Measurements from ENCODE around the gene FBXO4.

Gene FBXO4

GRCh38 chr5:41924872-41925554 lies at the start of gene FBXO4:
FBXO4 (plus strand) TSS chr5:41925281; CDS start chr5:41925310, 29 bp downstream.
- peak in 57 of 58 donors; percentile 4 to 86 (median 73) for DNase-seq

GRCh38 chr5:41876678-41877077 lies 48.4 kb upstream of the FBXO4 start:
- DNase-seq: no peak

GRCh38 chr5:41877408-41877807 lies 47.7 kb upstream of the FBXO4 start:
- no peak for DNase-seq

GRCh38 chr5:41878173-41878572 lies 46.9 kb upstream of the FBXO4 start:
- DNase-seq: no peak

- DNase-seq: no peak
These were observed 46.2 kb upstream of the FBXO4 start for GRCh38 chr5:41878643-41879478.

GRCh38 chr5:41882765-41883164 lies 42.3 kb upstream of the FBXO4 start:
- DNase-seq: no peak

- DNase-seq: no peak
These were observed 41.8 kb upstream of the FBXO4 start for GRCh38 chr5:41883243-41883642.

GRCh38 chr5:41883936-41884335 lies 41.1 kb upstream of the FBXO4 start:
- no peak for DNase-seq

- no peak for DNase-seq
These were observed 39.8 kb upstream of the FBXO4 start for GRCh38 chr5:41885286-41885685.

- no peak for DNase-seq
These were observed 33.9 kb upstream of the FBXO4 start for GRCh38 chr5:41891066-41891707.

- DNase-seq: no peak
These were observed 33.0 kb upstream of the FBXO4 start for GRCh38 chr5:41892031-41892430.

GRCh38 chr5:41893074-41893851 lies 31.8 kb upstream of the FBXO4 start:
- DNase-seq: no peak

GRCh38 chr5:41896230-41896629 lies 28.9 kb upstream of the FBXO4 start:
- DNase-seq: no peak

- DNase-seq: no peak
These were observed 21.6 kb upstream of the FBXO4 start for GRCh38 chr5:41903382-41903891.

GRCh38 chr5:41903892-41904799 lies 20.9 kb upstream of the FBXO4 start, which contains the start of gene RIMOC1:
RIMOC1 (plus strand) TSS chr5:41904344; CDS start chr5:41904368, 24 bp downstream.
- peak; percentile 93 to 100 (median 99) for DNase-seq

- DNase-seq: no peak
These were observed 18.9 kb upstream of the FBXO4 start for GRCh38 chr5:41906151-41906550.

GRCh38 chr5:41908374-41909079 lies 16.6 kb upstream of the FBXO4 start:
- DNase-seq: peak in 2 of 58 donors; percentile 20 to 42

- no peak for DNase-seq
These were observed 7.0 kb upstream of the FBXO4 start for GRCh38 chr5:41918105-41918504.

GRCh38 chr5:41921166-41921565 lies 3.9 kb upstream of the FBXO4 start:
- no peak for DNase-seq

Measured in anterior cingulate cortex (tissue), 58 donors.